ENCODE data around the gene CDH15.
"Not testable (repeated sequence)": the region's sequence is repeated elsewhere in the genome, so short reads cannot be mapped to it uniquely, and the experiment has no call there.

The CDH15 gene

DNA sequence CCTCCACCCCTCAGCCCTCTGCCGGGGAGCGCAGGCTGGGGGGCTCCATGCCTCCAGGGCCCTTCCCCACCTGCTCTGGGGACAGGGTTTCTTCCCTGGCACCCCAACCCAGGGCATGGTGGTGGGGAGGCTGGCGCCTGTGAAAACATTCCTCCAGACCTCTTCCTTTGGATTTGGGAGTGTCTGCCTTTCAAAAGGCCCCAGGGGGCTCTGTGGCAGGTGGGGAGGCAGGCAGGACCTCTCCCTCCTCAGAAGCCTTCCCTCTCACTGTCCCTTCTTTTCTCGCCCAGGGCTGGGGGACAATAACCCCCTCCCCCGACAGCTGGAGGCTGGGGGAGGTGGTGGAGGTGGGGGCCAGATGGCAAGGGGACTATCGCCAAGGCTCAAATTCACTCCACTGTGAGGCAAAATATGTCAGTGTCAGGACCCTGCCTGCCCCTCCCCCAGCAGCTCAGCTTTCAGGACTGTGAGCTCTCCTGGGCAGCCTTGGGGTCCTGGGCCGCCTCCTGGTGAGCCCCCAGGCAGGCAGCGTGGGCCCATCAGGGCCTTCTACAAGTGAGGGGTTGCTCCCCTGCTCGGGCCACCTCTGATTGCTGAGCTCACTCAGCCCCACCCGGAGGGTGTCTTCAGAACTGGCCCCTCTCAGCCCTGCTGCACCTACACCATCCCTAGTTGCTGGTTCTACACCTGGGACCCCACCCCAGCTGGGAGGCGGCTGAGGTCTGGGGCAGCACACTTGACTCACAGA, 1.8 kb downstream of the CDH15 start:
- no peak for DNase-seq

DNA sequence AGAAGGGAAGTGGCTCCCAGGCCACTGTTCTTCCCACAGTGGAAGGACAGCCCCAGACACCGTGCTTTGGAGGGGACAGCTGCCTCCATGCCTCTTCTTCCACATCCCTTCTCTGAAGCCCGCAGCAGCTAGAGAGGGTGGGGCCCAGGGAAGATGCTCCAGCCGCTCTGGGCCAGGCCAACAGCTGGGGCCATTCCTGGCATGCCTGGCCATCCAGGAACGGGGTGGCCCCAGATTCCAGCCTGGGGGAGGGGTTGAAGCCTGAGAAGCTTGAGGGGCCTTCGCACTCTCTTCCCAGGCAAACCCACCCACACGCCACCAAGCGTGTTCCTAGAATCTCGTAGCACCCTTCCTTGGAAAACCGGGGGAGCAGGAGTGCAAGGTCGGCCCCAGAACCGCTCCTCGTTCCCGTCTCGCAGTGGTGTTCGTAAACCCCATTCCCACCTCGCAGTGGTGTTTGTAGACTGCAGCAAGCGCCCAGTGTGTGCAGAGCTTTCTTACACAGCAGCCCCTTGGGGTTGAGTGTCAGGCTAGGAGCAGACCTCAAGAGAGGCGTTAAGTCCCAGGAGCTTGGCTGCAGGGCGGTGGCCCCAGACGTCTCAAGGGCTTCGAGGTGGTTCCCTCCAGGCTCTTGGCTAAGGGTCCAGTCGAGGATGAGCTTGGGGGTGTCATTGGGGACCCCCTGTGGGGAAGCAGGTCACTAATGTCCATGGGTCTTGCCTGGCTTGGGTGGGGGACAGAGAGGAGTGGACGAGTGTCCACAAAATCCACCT, 2.7 kb downstream of the CDH15 start:
- DNase-seq = no peak

DNA sequence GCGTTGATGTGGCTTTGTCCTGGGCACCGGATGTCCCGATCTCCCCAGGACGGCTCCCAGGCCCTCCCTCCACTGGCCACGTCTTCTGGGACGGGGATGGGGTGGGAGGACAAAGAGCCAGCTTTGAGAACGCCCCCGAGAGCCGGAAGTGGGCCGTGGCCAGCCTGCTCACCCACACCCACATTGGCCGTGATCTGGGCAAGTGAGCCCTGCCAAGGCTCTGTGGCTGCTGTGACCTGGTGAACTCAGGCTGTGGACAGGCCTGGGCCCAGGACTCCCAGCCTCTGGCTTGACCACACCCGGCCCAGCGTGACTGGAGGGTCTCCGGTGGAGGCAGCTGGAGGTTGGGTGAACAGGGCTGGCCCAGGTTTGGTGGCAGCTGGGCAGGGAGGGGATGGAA, 3.3 kb downstream of the CDH15 start:
- DNase-seq = no peak

DNA sequence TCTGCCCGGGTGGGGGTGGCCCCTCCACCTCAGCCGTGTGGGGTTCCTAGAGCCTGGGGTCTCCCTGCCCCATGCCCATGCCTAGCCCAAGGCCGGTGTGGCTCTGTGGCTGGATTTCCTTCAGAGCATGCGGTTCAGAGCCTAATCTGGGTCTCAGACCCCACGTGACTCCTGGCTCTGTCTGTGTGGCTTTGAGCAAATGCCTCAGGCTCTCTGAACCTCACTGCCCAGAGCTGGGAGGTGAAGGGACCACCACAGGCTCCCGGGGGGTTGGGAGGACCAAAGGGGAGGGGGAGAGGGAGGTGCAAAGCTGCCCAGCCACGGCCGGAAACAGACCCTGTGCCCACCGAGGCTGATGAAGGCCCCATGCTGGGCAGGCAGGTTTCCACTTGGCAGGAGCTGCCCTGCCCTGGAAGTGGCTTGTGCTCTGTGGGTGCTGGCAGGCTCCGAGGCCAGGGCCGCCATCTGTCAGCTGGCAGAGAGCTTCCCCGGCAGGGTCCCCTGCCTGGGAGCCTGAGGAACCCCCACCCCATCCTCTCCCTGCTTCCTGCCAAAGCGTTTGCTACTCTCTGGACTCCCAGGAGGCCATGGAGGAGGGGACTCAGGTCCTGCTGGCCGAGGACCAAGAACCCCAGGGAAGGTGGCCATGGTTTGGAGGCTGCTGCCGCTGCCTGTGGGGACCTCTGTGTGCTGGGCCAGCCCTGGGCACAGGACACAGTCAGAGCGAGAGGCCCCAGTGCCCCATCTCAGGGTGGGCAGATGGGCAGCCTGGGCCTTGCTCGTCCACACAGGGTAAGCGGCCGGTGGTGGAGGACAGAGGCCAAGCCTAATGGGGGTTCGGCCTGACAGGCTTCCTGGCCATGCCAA, 4.0 kb downstream of the CDH15 start:
- DNase-seq = no peak

DNA sequence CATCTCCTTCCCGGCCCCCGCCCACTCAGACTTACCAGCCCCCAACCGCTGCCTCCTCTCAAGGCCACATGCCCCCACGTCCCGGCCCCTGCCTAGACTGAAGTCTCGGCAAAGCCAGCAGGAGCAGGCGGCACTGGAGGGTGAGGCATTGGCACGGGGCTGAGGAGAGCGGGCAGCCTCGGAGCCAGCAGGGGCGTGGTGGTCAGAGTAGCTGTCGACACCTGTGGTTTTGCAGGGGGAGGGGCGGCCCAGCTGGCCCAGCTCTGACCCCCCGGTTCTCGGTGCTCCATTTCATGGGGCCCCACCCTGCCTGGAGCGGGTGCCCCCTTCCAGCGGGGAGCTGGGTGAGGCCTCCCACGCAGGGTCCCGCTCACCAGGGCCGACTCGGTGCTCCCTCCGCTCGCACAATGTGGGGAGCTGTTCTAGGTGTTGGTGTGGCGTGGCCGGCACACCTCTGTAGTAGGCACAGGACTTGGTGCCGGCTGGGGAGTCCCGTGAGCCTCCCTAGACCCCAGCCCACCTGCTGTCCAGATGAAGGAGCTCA, 4.7 kb downstream of the CDH15 start:
- no peak for DNase-seq

DNA sequence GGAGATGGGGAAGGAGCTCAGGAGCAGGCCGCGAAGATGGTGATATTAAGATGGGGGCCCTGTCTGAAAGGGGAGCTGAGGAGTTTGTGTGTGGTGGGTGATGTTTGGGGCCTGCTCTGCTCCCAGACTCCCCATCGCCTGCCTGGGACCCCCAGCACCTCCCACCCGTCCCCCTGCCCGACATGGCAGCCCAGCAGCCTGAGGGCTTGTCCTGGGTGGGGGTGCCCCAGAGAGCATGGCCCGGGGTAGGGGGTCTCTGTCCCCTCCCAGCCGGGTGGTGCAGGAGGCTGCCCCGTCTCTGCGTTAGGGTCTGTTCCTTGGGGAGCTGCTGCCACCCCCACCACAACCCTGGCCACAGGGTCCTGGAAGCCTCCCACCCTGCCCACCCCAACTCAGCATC, 5.2 kb downstream of the CDH15 start:
- no peak for DNase-seq

DNA sequence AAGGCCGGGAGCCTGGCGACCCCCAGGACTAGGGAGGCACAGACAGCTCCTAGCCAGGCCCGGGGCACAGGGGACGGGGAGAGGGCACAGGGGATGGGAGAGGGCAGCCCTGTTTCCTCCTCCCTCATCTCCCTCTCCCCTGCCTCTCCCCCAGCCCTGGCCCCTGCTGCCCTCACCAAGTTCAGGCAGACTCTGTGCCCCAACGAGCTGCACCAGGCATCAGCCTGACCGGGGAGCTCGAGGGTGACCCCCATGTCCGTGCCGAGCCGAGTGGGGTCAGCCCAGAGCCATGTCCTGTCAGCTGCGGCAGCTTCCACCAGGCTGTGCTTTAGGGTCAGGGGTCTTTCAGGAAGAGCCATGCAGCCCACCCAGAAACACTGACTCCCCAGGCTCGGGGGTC, 6.0 kb downstream of the CDH15 start:
- no peak for DNase-seq

DNA sequence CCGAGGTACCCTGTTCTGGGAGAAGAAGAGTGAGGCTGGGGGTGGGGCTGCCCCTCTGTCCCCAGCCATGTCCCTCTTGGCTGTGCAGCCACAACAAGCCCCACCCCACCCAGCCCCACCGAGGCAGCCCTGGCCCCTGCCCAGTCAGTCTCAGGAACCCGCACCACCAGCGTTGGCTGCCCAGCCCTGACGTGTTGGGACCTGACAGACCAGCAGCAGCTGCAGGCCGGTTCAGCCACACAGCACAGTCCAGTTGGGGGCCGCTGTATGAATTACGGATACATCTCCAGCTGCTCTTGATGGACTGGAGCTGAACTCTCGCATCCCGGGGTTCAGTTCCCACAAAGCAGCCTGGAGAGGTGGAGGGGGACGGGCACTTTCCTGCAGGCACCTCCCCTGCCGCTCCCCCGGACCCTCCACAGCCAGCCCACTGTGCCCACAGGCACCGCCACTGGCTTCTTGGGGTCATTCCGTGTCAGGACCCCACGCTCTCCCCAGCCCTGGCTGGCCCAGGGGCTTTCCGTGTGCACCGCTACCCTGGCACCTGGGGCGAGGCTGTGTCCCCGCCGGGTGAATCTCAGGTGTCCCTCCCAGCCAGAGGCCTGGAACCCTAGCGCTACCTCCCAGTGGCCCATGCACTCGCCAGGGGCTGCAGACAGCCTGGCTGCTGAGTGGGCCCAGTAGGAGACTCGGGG, 7.1 kb downstream of the CDH15 start:
- no peak for DNase-seq

DNA sequence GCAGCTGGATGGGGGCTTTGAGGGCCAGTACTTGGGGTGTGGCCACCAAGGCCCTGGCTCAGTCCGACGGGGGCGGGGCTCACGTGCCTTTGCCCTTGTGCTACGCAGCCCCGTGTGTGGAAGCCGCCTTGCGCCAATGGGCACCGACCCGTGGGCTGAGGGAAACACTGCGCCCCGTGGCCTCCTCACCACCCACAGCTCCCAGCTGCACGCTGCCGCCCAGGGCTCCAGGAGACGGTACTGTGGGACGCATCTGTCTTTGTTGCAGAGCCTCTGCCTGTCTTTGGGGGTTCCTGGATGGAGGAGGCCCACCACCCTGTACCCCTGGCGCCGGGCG, 7.6 kb downstream of the CDH15 start:
- no peak for DNase-seq

DNA sequence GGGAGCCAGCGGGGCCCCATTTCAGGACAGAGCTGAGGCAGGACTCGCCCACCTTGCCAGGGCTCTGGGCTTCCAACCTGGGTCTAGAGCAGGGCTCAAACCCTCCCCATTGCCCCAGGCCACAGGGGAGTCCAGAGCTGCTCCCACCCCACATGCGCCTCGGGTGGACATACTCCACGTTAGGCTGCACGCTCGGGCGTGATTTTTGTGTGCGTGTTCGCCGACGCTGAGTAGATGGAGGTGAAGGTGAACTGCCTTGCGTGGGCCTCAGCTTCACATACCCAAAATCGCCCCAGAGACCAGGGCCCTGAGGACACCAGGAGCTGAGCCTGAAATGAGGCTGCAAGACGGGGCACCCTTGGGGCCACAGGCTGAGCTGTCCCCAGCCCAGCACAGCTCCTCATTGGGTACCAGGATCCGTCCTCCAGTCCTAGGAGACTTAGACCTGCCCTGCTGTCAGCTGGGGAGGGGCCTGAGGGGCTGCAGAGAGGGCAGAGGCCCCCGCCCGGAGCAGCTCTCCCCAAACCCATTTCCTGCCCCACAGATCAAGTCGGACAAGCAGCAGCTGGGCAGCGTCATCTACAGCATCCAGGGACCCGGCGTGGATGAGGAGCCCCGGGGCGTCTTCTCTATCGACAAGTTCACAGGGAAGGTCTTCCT, 8.2 kb downstream of the CDH15 start:
- DNase-seq = no peak

DNA sequence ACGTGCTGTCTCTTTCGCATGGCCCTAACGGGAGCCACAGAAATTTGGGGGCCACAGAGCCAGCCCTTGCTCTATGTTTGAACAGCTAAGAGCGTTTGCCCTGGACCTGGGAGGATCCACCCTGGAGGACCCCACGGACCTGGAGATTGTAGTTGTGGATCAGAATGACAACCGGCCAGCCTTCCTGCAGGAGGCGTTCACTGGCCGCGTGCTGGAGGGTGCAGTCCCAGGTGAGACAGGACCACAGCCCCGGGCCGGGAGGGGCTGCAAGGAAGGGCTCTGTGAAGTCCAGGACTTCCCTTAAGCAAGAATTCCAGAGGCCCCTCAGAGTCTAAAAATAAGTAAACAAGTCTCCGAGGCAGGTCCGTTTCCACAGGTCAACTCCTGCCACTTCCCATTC, 11.9 kb downstream of the CDH15 start:
- no peak for DNase-seq

DNA sequence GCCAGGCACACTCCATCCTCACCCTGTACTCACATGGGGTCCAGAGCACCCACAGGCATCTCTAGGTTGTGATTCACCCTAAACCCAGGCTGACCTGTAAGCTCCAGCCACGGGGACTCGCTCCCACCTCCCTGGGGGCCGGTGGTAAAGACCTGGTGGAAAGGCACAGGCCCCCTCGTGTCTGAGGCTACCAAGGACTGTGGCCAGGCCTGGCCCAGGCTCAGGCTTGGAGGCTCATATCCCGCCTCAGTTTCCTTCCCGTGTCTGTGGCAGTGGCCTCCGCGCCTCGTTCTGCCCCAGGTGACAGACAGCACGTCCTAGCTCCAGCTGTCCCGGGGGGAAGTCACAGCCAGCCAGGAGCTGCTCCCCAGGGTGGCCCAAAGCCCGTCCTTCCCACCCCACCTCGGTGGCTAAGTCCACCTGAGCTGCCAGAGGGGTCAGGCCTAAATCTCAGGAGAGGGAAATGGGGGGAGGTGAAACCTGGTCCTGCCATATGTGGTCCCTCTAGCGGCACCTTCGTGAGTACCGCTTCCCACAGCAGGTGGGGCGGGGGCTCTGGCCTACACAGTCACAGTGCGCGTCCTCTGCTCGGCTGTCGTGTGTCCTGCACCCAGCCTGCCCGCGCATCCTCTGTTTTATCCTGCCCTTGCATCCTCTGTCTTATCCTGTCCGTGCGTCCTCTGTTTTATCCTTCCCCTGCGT, 12.6 kb downstream of the CDH15 start:
- no peak for DNase-seq

DNA sequence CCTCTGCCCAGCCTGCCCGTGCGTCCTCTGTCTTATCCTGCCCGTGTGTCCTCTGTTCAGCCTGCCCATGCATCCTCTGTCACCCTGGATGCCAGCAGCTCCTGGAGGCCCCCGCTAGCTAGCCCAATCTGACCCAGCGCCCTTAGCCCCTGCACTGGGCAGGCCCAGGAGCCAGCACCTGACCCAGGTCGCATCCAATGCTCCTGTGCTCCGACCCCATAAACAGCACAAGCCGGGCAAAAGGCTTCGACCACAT, 13.1 kb downstream of the CDH15 start:
- DNase-seq = no peak

DNA sequence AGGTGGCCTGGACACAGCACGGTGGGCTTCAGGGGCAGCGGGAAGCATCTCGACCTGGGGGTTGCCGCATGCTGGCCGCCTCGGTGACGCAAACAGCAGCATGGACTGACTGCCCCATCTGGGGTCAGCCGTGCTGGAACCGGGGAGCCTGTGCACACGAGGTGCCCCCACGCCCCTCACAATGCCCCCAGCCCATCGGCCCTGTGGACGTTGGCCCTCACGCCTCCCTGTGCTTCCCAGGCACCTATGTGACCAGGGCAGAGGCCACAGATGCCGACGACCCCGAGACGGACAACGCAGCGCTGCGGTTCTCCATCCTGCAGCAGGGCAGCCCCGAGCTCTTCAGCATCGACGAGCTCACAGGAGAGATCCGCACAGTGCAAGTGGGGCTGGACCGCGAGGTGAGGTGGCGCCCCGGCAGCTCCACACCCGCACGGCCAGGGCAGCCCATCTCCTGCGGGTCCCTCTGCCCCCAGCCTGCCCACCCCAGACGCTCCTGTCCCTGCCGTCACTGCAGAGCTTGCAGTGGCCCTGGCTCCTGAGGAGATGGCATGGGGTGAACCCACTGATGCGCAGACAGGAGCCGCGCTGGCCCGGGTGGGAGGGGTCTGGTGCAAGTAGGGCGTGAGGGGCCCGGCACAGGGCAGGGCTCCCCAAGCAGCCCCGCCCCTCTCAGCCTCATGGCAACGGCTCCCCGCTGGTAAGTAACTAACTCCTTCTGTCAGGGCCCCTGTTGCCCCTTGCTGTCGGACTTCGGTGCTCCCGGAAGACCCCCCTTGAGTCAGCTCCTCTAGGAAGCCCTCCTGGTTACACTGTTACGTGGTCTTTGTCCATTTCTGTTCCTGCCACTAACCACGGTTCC, 13.6 kb downstream of the CDH15 start:
- no peak for DNase-seq

DNA sequence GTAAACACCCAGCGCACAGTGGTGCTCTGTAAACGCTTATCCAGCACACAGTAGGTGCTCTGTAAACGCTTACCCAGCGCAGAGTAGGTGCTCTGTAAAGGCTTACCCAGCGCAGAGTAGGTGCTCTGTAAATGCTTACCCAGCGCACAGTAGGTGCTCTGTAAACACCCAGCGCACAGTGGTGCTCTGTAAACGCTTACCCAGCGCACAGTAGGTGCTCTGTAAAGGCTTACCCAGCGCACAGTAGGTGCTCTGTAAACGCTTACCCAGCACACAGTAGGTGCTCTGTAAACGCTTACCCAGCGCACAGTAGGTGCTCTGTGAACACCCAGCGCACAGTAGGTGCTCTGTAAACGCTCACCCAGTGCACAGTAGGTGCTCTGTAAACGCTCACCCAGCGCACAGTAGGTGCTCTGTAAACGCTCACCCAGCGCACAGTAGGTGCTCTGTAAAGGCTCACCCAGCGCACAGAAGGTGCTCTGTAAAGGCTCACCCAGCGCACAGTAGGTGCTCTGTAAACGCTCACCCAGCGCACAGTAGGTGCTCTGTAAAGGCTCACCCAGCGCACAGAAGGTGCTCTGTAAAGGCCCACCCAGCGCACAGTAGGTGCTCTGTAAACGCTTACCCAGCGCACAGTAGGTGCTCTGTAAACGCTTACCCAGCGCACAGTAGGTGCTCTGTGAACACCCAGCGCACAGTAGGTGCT, 14.5 kb downstream of the CDH15 start:
- DNase-seq = not testable (repeated sequence)

DNA sequence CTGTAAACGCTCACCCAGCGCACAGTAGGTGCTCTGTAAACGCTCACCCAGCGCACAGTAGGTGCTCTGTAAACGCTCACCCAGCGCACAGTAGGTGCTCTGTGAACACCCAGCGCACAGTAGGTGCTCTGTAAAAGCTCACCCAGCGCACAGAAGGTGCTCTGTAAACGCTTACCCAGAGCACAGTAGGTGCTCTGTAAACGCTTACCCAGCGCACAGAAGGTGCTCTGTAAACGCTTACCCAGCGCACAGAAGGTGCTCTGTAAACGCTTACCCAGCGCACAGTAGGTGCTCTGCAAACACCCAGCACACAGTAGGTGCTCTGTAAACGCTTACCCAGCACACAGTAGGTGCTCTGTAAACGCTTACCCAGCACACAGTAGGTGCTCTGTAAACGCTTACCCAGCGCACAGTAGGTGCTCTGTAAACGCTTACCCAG, 15.1 kb downstream of the CDH15 start:
- DNase-seq = not testable (repeated sequence)

DNA sequence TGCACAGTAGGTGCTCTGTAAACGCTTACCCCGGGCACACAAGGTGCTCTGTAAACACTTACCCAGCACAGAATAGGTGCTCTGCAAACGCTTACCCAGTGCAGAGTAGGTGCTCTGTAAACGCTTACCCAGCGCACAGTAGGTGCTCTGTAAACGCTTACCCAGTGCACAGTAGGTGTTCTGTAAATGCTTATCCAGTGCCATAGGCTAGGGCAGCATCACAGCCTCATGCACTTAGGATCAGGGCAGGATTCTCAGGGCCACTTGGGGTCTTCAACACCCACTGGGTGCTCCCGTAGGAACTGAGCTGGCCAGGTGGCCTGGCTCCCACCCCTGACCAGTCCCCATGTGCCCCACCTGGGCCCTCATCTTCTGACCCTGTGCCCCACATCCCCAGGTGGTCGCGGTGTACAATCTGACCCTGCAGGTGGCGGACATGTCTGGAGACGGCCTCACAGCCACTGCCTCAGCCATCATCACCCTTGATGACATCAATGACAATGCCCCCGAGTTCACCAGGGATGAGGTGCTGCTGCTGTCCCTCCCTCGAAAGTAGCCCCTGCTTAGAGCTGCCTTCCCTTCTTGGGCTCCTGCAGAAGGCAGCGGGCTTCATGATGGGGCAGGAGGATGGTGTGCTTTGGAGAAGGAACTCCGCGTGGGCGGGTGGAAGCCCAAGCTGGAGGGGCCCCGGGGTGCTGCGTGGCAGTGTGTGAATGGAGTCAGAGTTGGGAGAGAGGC, 15.7 kb downstream of the CDH15 start:
- DNase-seq = no peak

DNA sequence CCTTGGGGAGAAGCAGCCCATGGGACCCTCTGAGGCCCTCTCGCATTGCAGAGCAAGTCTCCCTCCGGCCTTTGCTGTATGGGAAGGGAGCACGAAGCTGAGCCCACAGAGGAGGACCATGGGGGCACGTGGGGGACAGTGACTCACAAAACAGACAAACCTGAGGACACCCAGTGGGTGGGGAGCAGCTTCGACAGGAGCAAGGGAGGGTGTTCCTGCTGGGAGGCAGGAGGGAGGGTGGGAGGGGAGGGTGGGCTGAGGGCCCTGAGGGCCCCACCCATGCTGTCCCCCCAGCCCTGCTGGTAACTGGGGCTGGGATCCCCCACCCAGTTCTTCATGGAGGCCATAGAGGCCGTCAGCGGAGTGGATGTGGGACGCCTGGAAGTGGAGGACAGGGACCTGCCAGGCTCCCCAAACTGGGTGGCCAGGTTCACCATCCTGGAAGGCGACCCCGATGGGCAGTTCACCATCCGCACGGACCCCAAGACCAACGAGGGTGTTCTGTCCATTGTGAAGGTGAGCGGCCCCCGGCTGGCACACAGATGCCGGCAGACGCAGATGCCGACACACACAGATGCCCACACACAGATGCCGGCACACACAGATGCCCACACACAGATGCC, 16.3 kb downstream of the CDH15 start:
- DNase-seq = no peak

Measured in NCI-H510A treated with DMSO at 0.1 percent for 48 hours (cell line).